Activated T-helper 2 cell treated with anti-CD3 and anti-CD28 coated beads, Interferon-gamma antibody, Interleukin-2, Interleukin-4, amounts not matched to agents 10 μg/mL and 5 μg/mL and 100 μg/mL, durations not matched to agents 14 hours and 24 hours and 36 hours (primary cell): Measurements from ENCODE around the gene ZRANB1. TPM values are rescaled to one million over a fixed set of nuclear protein-coding genes. Genes with fewer than 3 reads are reported as not detected.

Experiments
- DNase-seq: peaks from one replicate; pipeline ENCODE4 v3.0.0; 2021; ENCODE audit warnings: low spot score
- H3K27ac Mint-ChIP-seq: one replicate; pipeline ENCODE4 v1.8.0; 2021; ENCODE audit warnings: mixed read lengths
- H3K27me3 Mint-ChIP-seq: one replicate; pipeline ENCODE4 v1.8.0; 2021; ENCODE audit warnings: low read depth, mixed read lengths
- H3K36me3 Mint-ChIP-seq: one replicate; pipeline ENCODE4 v1.8.0; 2021; ENCODE audit warnings: low read depth, mixed read lengths
- H3K4me1 Mint-ChIP-seq: one replicate; pipeline ENCODE4 v1.8.0; 2021; ENCODE audit warnings: low read depth, mixed read lengths
- H3K4me3 Mint-ChIP-seq: one replicate; pipeline ENCODE4 v1.8.0; 2021; ENCODE audit warnings: low read depth, mild to moderate bottlenecking, moderate library complexity, mixed read lengths
- H3K9me3 Mint-ChIP-seq: one replicate; pipeline ENCODE4 v1.8.0; 2021; ENCODE audit warnings: mixed read lengths
- intact Hi-C: fragments of 100-400 bp; cut with micrococcal nuclease; formaldehyde crosslinking; loops from one replicate; pipeline ENCODE4 v1.15.1; 2023
- total RNA-seq: library from RNA; stranded (reverse); gene quantifications from 2 replicates; pipeline ENCODE4 v1.2.3, GENCODE V29; 2022

The ZRANB1 gene
- total RNA-seq, 1 donor from 2014 or later = 12.1 TPM

- Mint-ChIP-seq H3K36me3 (peaks cover 12% of the 10 kb centered on the region), H3K27me3 (no peaks in the 10 kb centered on the region), H3K4me1 (no peaks in the 10 kb centered on the region), H3K4me3 (no peak overlapping the region), H3K27ac (no peak overlapping the region), H3K9me3 (no peaks in the 10 kb centered on the region)
- intact Hi-C loops = no loop called here
- no peak for DNase-seq
Observed at GRCh38 chr10:124993345-124993708, 51.4 kb downstream of the ZRANB1 start.

GRCh38 chr10:124993736-124994451, 52.0 kb downstream of the ZRANB1 start:
- intact Hi-C loops = no loop called here
- Mint-ChIP-seq H3K27ac (no peak overlapping the region), H3K4me3 (no peak overlapping the region), H3K36me3 (peaks cover 8% of the 10 kb centered on the region), H3K4me1 (no peaks in the 10 kb centered on the region), H3K27me3 (no peaks in the 10 kb centered on the region), H3K9me3 (no peaks in the 10 kb centered on the region)
- no peak for DNase-seq

- Mint-ChIP-seq H3K27me3 (no peaks in the 10 kb centered on the region), H3K36me3 (no peaks in the 10 kb centered on the region), H3K4me3 (no peak overlapping the region), H3K9me3 (no peaks in the 10 kb centered on the region), H3K27ac (no peak overlapping the region), H3K4me1 (no peaks in the 10 kb centered on the region)
- no peak for DNase-seq
- intact Hi-C loops = no loop called here
Observed at GRCh38 chr10:124994573-124995473, 52.9 kb downstream of the ZRANB1 start.

GRCh38 chr10:124995605-124996004, 53.7 kb downstream of the ZRANB1 start:
- H3K9me3 Mint-ChIP-seq = no peaks in the 10 kb centered on the region
- no peak overlapping the region for H3K27ac Mint-ChIP-seq
- H3K36me3 Mint-ChIP-seq = no peaks in the 10 kb centered on the region
- intact Hi-C loops = no loop called here
- no peaks in the 10 kb centered on the region for H3K27me3 Mint-ChIP-seq
- DNase-seq = no peak
- no peak overlapping the region for H3K4me3 Mint-ChIP-seq
- H3K4me1 Mint-ChIP-seq = no peaks in the 10 kb centered on the region

GRCh38 chr10:124996127-124996853, 54.4 kb downstream of the ZRANB1 start:
- H3K4me1 Mint-ChIP-seq = no peaks in the 10 kb centered on the region
- H3K27ac Mint-ChIP-seq = no peak overlapping the region
- H3K4me3 Mint-ChIP-seq = no peak overlapping the region
- no peak for DNase-seq
- intact Hi-C loops = no loop called here
- H3K36me3 Mint-ChIP-seq = no peaks in the 10 kb centered on the region
- no peaks in the 10 kb centered on the region for H3K27me3 Mint-ChIP-seq
- H3K9me3 Mint-ChIP-seq = no peaks in the 10 kb centered on the region

GRCh38 chr10:124996854-124997215, 54.9 kb downstream of the ZRANB1 start:
- Mint-ChIP-seq H3K9me3 (no peaks in the 10 kb centered on the region), H3K27me3 (no peaks in the 10 kb centered on the region), H3K36me3 (no peaks in the 10 kb centered on the region), H3K4me3 (no peak overlapping the region), H3K27ac (no peak overlapping the region), H3K4me1 (no peaks in the 10 kb centered on the region)
- intact Hi-C loops = no loop called here
- DNase-seq = no peak

GRCh38 chr10:124997306-124997705, 55.4 kb downstream of the ZRANB1 start:
- no peak for DNase-seq
- H3K4me1 Mint-ChIP-seq = no peaks in the 10 kb centered on the region
- H3K36me3 Mint-ChIP-seq = no peaks in the 10 kb centered on the region
- H3K27me3 Mint-ChIP-seq = no peaks in the 10 kb centered on the region
- no peaks in the 10 kb centered on the region for H3K9me3 Mint-ChIP-seq
- no peak overlapping the region for H3K27ac Mint-ChIP-seq
- intact Hi-C loops = no loop called here
- no peak overlapping the region for H3K4me3 Mint-ChIP-seq

- no peak for DNase-seq
- Mint-ChIP-seq H3K9me3 (no peaks in the 10 kb centered on the region), H3K27me3 (no peaks in the 10 kb centered on the region), H3K4me1 (no peaks in the 10 kb centered on the region), H3K36me3 (no peaks in the 10 kb centered on the region), H3K4me3 (no peak overlapping the region), H3K27ac (no peak overlapping the region)
- intact Hi-C loops = no loop called here
Observed at GRCh38 chr10:124997771-124998623, 56.1 kb downstream of the ZRANB1 start.

- intact Hi-C loops = no loop called here
- Mint-ChIP-seq H3K27ac (no peak overlapping the region), H3K27me3 (no peaks in the 10 kb centered on the region), H3K9me3 (no peaks in the 10 kb centered on the region), H3K36me3 (no peaks in the 10 kb centered on the region), H3K4me1 (no peaks in the 10 kb centered on the region), H3K4me3 (no peak overlapping the region)
- DNase-seq = no peak
Observed at GRCh38 chr10:124998624-124999291, 56.8 kb downstream of the ZRANB1 start.

GRCh38 chr10:124999433-125000365, 57.8 kb downstream of the ZRANB1 start:
- H3K36me3 Mint-ChIP-seq = no peaks in the 10 kb centered on the region
- H3K27ac Mint-ChIP-seq = no peak overlapping the region
- H3K9me3 Mint-ChIP-seq = no peaks in the 10 kb centered on the region
- no peaks in the 10 kb centered on the region for H3K27me3 Mint-ChIP-seq
- H3K4me1 Mint-ChIP-seq = no peaks in the 10 kb centered on the region
- DNase-seq = no peak
- no peak overlapping the region for H3K4me3 Mint-ChIP-seq
- intact Hi-C loops = no loop called here
